GM12878 (cell line): ENCODE data around the gene CCDC97. TPM values are rescaled to one million over a fixed set of nuclear protein-coding genes. Genes with fewer than 3 reads are reported as not detected.

Experiments
- ATAC-seq: fragments of 200-7000 bp; cut with Tn5 transposase; 3 replicates; pipeline ENCODE4 v1.9.1; 2020; ENCODE audit warnings: mild to moderate bottlenecking, moderate library complexity
- BruUV-seq: library from RNA; stranded (reverse); fragments of 400-500 nt; replicated peaks from 2 replicates; lab custom pipeline; 2021; lab: Mats Ljungman, UMichigan
- CTCF ChIA-PET: fragments of 300-600 bp; sonication (Branson Sonifier 250); formaldehyde crosslinking; extraction: SDS; loops from one replicate; lab custom pipeline; 2021; ENCODE audit warnings: inconsistent platforms; lab: Yijun Ruan, JAX
- POLR2A ChIA-PET: fragments of 350-600 bp; formaldehyde crosslinking; extraction: SDS; loops from one replicate; lab custom pipeline; 2021; ENCODE audit warnings: inconsistent platforms; lab: Charles Lee
- RAD21 ChIA-PET: fragments of 300-600 bp; sonication (Branson Sonifier 250); formaldehyde crosslinking; loops from one replicate; lab custom pipeline; 2023; ENCODE audit warnings: antibody characterized with exemption; ENCODE audit not compliant: unreplicated experiment; lab: Charles Lee
- SMC1A ChIA-PET: fragments of 300-600 bp; sonication (Branson Sonifier 250); formaldehyde crosslinking; loops from one replicate; lab custom pipeline; 2023; ENCODE audit not compliant: unreplicated experiment, uncharacterized antibody; lab: Charles Lee
- DNase-seq: peaks from one replicate; pipeline ENCODE4 v3.0.0-alpha.2; 2011; ENCODE audit warnings: low read depth, low spot score
- FAIRE-seq: peaks from 3 replicates; lab custom pipeline; 2011; peaks lifted over from hg19 to GRCh38; lab: Jason Lieb, UNC
- H2AFZ ChIP-seq: 2 replicates; pipeline ENCODE4 v1.6.0; 2011; ENCODE audit warnings: low read depth, low read length, control low read depth; ENCODE audit not compliant: control insufficient read depth
- H3K27ac ChIP-seq: 2 replicates; pipeline ENCODE4 v1.5.1; 2011; ENCODE audit warnings: control low read depth; ENCODE audit not compliant: control insufficient read depth, insufficient read depth
- H3K27me3 ChIP-seq, 2 experiments: replicated peaks in 1 of 2; 2 replicates each; pipeline versions ENCODE4 v1.6.0 to v1.6.1; 2011; ENCODE audit warnings: low read length in 1 of 2; ENCODE audit not compliant: control insufficient read depth in 2 of 2, insufficient read depth in 2 of 2
- H3K36me3 ChIP-seq, 2 experiments: 2 replicates each; pipeline ENCODE4 v1.5.1; 2011; ENCODE audit warnings: low read length in 1 of 2; ENCODE audit not compliant: control insufficient read depth in 2 of 2, insufficient read depth in 2 of 2
- H3K4me1 ChIP-seq: 2 replicates; pipeline ENCODE4 v1.6.1; 2011; ENCODE audit warnings: mild to moderate bottlenecking, low read length, moderate library complexity, mixed read lengths; ENCODE audit not compliant: control insufficient read depth, insufficient read depth
- H3K4me2 ChIP-seq: 2 replicates; pipeline ENCODE4 v1.6.0; 2011; ENCODE audit warnings: control low read depth; ENCODE audit not compliant: control insufficient read depth, insufficient read depth
- H3K4me3 ChIP-seq: fragments of 200-600 bp; sonication (generic); 2 replicates; pipeline ENCODE4 v1.5.1; 2016
- H3K79me2 ChIP-seq: 2 replicates; pipeline ENCODE4 v1.6.0; 2011; ENCODE audit warnings: low read length; ENCODE audit not compliant: control insufficient read depth, insufficient read depth
- H3K9ac ChIP-seq: 2 replicates; pipeline ENCODE4 v1.8.0; 2011; ENCODE audit warnings: low read length, control low read depth, mixed read lengths; ENCODE audit not compliant: control insufficient read depth, insufficient read depth
- H3K9me3 ChIP-seq: replicated peaks from 3 replicates; pipeline ENCODE4 v1.5.1; 2011; ENCODE audit warnings: mild to moderate bottlenecking, low read length; ENCODE audit not compliant: control insufficient read depth, insufficient read depth
- H4K20me1 ChIP-seq: 2 replicates; pipeline ENCODE4 v1.6.0; 2011; ENCODE audit not compliant: control insufficient read depth, insufficient read depth
- DPF2 ChIP-seq: fragments of 450-650 bp; IDR thresholded peaks from 2 replicates; pipeline ENCODE4 v1.6.1; 2017; ENCODE audit warnings: mild to moderate bottlenecking
- NFYB ChIP-seq: IDR thresholded peaks from 2 replicates; pipeline ENCODE4 v1.6.1; 2011; ENCODE audit warnings: low read depth, mild to moderate bottlenecking, low read length, improper control_type of control experiment, moderate library complexity; ENCODE audit not compliant: insufficient read depth
- TAF1 ChIP-seq: IDR thresholded peaks from 2 replicates; pipeline ENCODE4 v1.6.1; 2011; ENCODE audit warnings: mild to moderate bottlenecking, low read depth, low read length, borderline replicate concordance
- WRNIP1 ChIP-seq: IDR thresholded peaks from 2 replicates; pipeline ENCODE4 v1.6.1; 2011; ENCODE audit warnings: low read depth, low read length, improper control_type of control experiment, borderline replicate concordance
- ZNF207 ChIP-seq: fragments of 450-650 bp; IDR thresholded peaks from 2 replicates; pipeline ENCODE4 v1.6.1; 2014; ENCODE audit warnings: antibody characterized with exemption, mild to moderate bottlenecking, borderline replicate concordance
- ZSCAN29 ChIP-seq: fragments of 450-650 bp; IDR thresholded peaks from 2 replicates; pipeline ENCODE4 v1.6.1; 2017; ENCODE audit warnings: mild to moderate bottlenecking, moderate library complexity
- WGBS: methylation state at CpG from one replicate; pipeline ENCODE4 v1.1.6; 2016; ENCODE audit warnings: low lambda C conversion rate; ENCODE audit not compliant: insufficient replicate concordance, insufficient coverage; ENCODE audit errors: missing lambda C conversion rate; 5-methylcytosine and 5-hydroxymethylcytosine counted together
- in situ Hi-C: fragments of 300-500 bp; cut with MboI; formaldehyde crosslinking; loops from 9 replicates; pipeline ENCODE4 v1.14.3; 2018; ENCODE audit warnings: mixed read lengths
- intact Hi-C: fragments of 100-400 bp; cut with micrococcal nuclease; formaldehyde crosslinking; loops from one replicate; pipeline ENCODE4 v1.14.2; 2022; ENCODE audit not compliant: unreplicated experiment
- polyA plus RNA-seq, 11 experiments: library from polyadenylated mRNA; depleted of rRNA in 4 of 11; unstranded in 6 of 11; stranded (reverse) in 5 of 11; fragments of >200 nt; fragmentation: Nextera tagmentation in 4 of 11; fragmentation: Illumina TruSeq in 1 of 11; extraction: Ambion mirVana in 4 of 11; extraction: Trizol in 1 of 11; gene quantifications; 1 replicate in 1 of 11; 2 replicates in 10 of 11; pipeline versions ENCODE4 v1.2.1 to v1.2.3, GENCODE V29; 2011 to 2016; ENCODE audit warnings: inconsistent platforms in 2 of 11, missing spikeins in 2 of 11, low read depth in 1 of 11
- total RNA-seq, 4 experiments: library from RNA; depleted of rRNA in 3 of 4; stranded (reverse); fragments of >200 nt in 3 of 4; fragmentation: Illumina TruSeq in 1 of 4; extraction: Trizol in 1 of 4; gene quantifications; 2 replicates each; pipeline versions ENCODE4 v1.2.1 to v1.2.3, GENCODE V29; 2013 to 2021
- TF ChIP-seq, protein P1 (sequence below): fragments of 450-650 bp; IDR thresholded peaks from 2 replicates; pipeline ENCODE4 v1.6.1; 2017; ENCODE audit warnings: mild to moderate bottlenecking, moderate library complexity
- TF ChIP-seq, protein P2 (sequence below): fragments of 450-650 bp; IDR thresholded peaks from 2 replicates; pipeline ENCODE4 v1.6.1; 2017; ENCODE audit warnings: antibody characterized with exemption, mild to moderate bottlenecking, moderate library complexity
- TF ChIP-seq, protein P3 (sequence below): fragments of 450-650 bp; IDR thresholded peaks from 2 replicates; pipeline ENCODE4 v1.6.1; 2016; ENCODE audit warnings: mild to moderate bottlenecking, moderate library complexity, borderline replicate concordance

Gene CCDC97
- total and polyA plus RNA-seq, 10 of the 15 experiments (the other 5 are each of a cell fraction or from before 2014, with no cell fraction given): 1.8 to 34.1 (median 18.8) TPM

DNA sequence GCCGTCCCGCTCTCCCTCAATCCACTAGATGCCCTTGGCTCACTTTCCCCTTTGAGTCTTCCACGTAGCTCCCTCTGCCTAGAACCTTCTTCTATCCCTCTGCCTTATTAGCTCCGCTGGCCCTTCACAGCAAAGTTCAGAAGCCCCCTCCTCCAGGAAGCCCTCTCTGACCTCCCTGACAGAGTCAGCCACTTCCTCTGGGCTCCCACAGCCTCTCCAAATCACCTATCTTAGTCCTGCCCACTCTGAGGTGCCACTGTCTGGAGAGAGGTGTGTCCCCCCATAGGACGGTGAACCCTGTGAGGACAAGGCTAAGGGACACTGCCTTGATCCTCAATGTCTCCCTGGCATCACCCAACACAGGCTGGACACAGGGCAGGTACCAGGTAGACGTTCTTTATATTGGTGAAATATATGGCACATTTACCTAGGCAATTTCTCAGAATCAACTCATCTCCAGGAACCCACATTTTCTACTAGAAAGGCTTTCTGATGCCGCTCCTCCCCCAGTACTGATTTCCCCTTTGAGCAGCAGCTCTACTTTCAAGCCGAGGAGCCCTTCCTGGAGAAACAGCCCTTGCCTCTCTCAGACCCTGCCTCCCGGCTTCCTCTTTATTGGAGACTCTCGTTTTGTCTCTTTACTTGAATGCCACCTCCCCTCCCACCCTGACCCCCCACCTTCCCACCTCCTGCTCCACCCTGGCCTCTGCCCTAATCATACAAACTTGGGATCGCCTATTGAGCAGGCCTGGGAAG is 47.2 kb downstream of the CCDC97 start:
- Histone ChIP-seq H2AFZ (no peak overlapping the region), H3K79me2 (peaks cover 15% of the 10 kb centered on the region), H3K27me3 (no peaks in the 10 kb centered on the region), H3K4me1 (peaks cover 4% of the 10 kb centered on the region), H3K36me3 (no peaks in the 10 kb centered on the region; a peak in 1 of 4 replicates), H3K9ac (no peak overlapping the region), H3K4me2 (no peak overlapping the region), H3K4me3 (no peak overlapping the region), H3K9me3 (no peaks in the 10 kb centered on the region), H4K20me1 (no peaks in the 10 kb centered on the region), H3K27ac (no peak overlapping the region)
- POLR2A ChIA-PET: no interaction called here
- SMC1A ChIA-PET: interaction anchor here (1.1 kb wide), 1 partner anchor 8 kb away, joined by 3 read pairs; no protein-coding TSS in a partner anchor
- 72% methylated on average over 11 of the region's 11 CpGs for WGBS
- BruUV-seq: no TSS peak
- intact Hi-C loops: no loop called here
- ATAC-seq: no peak
- in situ Hi-C loops: no loop called here
- no peak for FAIRE-seq
- RAD21 ChIA-PET: interaction anchor here (0.6 to 0.8 kb wide), 2 partner anchors 24 to 54 kb away, joined by 3 read pairs; no protein-coding TSS in a partner anchor
- CTCF ChIA-PET: interaction anchor here (0.6 to 6.4 kb wide), 4 partner anchors 7 to 169 kb away, joined by 3 to 91 read pairs (median 4); partner anchors contain the start of gene B9D2
- no peak for DNase-seq
- TF ChIP-seq WRNIP1 (no peak), TAF1 (no peak), ZNF207 (no peak), DPF2 (no peak), NFYB (no peak), ZSCAN29 (no peak)
- TF ChIP-seq, protein P1, sequence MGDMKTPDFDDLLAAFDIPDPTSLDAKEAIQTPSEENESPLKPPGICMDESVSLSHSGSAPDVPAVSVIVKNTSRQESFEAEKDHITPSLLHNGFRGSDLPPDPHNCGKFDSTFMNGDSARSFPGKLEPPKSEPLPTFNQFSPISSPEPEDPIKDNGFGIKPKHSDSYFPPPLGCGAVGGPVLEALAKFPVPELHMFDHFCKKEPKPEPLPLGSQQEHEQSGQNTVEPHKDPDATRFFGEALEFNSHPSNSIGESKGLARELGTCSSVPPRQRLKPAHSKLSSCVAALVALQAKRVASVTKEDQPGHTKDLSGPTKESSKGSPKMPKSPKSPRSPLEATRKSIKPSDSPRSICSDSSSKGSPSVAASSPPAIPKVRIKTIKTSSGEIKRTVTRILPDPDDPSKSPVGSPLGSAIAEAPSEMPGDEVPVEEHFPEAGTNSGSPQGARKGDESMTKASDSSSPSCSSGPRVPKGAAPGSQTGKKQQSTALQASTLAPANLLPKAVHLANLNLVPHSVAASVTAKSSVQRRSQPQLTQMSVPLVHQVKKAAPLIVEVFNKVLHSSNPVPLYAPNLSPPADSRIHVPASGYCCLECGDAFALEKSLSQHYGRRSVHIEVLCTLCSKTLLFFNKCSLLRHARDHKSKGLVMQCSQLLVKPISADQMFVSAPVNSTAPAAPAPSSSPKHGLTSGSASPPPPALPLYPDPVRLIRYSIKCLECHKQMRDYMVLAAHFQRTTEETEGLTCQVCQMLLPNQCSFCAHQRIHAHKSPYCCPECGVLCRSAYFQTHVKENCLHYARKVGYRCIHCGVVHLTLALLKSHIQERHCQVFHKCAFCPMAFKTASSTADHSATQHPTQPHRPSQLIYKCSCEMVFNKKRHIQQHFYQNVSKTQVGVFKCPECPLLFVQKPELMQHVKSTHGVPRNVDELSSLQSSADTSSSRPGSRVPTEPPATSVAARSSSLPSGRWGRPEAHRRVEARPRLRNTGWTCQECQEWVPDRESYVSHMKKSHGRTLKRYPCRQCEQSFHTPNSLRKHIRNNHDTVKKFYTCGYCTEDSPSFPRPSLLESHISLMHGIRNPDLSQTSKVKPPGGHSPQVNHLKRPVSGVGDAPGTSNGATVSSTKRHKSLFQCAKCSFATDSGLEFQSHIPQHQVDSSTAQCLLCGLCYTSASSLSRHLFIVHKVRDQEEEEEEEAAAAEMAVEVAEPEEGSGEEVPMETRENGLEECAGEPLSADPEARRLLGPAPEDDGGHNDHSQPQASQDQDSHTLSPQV: no peak
- TF ChIP-seq, protein P2, sequence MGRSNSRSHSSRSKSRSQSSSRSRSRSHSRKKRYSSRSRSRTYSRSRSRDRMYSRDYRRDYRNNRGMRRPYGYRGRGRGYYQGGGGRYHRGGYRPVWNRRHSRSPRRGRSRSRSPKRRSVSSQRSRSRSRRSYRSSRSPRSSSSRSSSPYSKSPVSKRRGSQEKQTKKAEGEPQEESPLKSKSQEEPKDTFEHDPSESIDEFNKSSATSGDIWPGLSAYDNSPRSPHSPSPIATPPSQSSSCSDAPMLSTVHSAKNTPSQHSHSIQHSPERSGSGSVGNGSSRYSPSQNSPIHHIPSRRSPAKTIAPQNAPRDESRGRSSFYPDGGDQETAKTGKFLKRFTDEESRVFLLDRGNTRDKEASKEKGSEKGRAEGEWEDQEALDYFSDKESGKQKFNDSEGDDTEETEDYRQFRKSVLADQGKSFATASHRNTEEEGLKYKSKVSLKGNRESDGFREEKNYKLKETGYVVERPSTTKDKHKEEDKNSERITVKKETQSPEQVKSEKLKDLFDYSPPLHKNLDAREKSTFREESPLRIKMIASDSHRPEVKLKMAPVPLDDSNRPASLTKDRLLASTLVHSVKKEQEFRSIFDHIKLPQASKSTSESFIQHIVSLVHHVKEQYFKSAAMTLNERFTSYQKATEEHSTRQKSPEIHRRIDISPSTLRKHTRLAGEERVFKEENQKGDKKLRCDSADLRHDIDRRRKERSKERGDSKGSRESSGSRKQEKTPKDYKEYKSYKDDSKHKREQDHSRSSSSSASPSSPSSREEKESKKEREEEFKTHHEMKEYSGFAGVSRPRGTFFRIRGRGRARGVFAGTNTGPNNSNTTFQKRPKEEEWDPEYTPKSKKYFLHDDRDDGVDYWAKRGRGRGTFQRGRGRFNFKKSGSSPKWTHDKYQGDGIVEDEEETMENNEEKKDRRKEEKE: no peak
- TF ChIP-seq, protein P3, sequence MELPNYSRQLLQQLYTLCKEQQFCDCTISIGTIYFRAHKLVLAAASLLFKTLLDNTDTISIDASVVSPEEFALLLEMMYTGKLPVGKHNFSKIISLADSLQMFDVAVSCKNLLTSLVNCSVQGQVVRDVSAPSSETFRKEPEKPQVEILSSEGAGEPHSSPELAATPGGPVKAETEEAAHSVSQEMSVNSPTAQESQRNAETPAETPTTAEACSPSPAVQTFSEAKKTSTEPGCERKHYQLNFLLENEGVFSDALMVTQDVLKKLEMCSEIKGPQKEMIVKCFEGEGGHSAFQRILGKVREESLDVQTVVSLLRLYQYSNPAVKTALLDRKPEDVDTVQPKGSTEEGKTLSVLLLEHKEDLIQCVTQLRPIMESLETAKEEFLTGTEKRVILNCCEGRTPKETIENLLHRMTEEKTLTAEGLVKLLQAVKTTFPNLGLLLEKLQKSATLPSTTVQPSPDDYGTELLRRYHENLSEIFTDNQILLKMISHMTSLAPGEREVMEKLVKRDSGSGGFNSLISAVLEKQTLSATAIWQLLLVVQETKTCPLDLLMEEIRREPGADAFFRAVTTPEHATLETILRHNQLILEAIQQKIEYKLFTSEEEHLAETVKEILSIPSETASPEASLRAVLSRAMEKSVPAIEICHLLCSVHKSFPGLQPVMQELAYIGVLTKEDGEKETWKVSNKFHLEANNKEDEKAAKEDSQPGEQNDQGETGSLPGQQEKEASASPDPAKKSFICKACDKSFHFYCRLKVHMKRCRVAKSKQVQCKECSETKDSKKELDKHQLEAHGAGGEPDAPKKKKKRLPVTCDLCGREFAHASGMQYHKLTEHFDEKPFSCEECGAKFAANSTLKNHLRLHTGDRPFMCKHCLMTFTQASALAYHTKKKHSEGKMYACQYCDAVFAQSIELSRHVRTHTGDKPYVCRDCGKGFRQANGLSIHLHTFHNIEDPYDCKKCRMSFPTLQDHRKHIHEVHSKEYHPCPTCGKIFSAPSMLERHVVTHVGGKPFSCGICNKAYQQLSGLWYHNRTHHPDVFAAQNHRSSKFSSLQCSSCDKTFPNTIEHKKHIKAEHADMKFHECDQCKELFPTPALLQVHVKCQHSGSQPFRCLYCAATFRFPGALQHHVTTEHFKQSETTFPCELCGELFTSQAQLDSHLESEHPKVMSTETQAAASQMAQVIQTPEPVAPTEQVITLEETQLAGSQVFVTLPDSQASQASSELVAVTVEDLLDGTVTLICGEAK: no peak
